A549 (cell line): ENCODE measurements around the gene PTGS2. TPM values are rescaled to one million over a fixed set of nuclear protein-coding genes. Genes with fewer than 3 reads are reported as not detected.

Experiments
- ATAC-seq, 2 experiments: fragments of 200-7000 bp in 1 of 2; fragments of >200 bp in 1 of 2; cut with Nextera tagmentation in 1 of 2; cut with Tn5 transposase in 1 of 2; 3 replicates each; pipeline versions ENCODE4 v1.8.0 to v1.9.1; 2018 to 2020; ENCODE audit warnings: mild to moderate bottlenecking in 1 of 2, moderate library complexity in 1 of 2
- CTCF ChIA-PET: fragments of 300-600 bp; sonication (Branson Sonifier 250); formaldehyde crosslinking; extraction: SDS; loops from one replicate; lab custom pipeline; 2021; ENCODE audit warnings: antibody characterized with exemption, inconsistent platforms; lab: Yijun Ruan, JAX
- POLR2A ChIA-PET: fragments of 350-600 bp; formaldehyde crosslinking; extraction: SDS; loops from one replicate; lab custom pipeline; 2021; ENCODE audit warnings: antibody characterized with exemption, inconsistent platforms; lab: Yijun Ruan, JAX
- DNase-seq, 2 experiments: peaks; one replicate each; pipeline versions ENCODE4 v3.0.0 to v3.0.0-alpha.2; 2011 to 2016; ENCODE audit warnings: low read depth in 1 of 2, low spot score in 1 of 2
- FAIRE-seq: peaks from 2 replicates; lab custom pipeline; 2011; peaks lifted over from hg19 to GRCh38; lab: Jason Lieb, UNC
- H3K27ac ChIP-seq, 2 experiments: fragments of >200 bp; sonication (Bioruptor Twin); formaldehyde crosslinking; 3 replicates each; pipeline ENCODE4 v1.5.1; 2016 to 2017
- H3K4me1 ChIP-seq: fragments of >200 bp; sonication (Bioruptor Twin); formaldehyde crosslinking; 3 replicates; pipeline ENCODE4 v1.6.1; 2016
- H3K4me2 ChIP-seq: fragments of >200 bp; sonication (Bioruptor Twin); formaldehyde crosslinking; 3 replicates; pipeline ENCODE4 v1.6.1; 2016
- H3K4me3 ChIP-seq: fragments of >200 bp; sonication (Bioruptor Twin); formaldehyde crosslinking; 3 replicates; pipeline ENCODE4 v1.5.1; 2016
- H3K9me3 ChIP-seq: fragments of >200 bp; sonication (Bioruptor Twin); formaldehyde crosslinking; 3 replicates; pipeline ENCODE4 v1.6.1; 2016
- BHLHE40 ChIP-seq: IDR thresholded peaks from 2 replicates; pipeline ENCODE4 v1.6.1; 2012; ENCODE audit warnings: low read depth, low read length, inconsistent platforms
- CBX8 ChIP-seq: fragments of 200-600 bp; sonication (generic); IDR thresholded peaks from 2 replicates; pipeline ENCODE4 v1.6.1; 2016
- CEBPB ChIP-seq, 2 experiments: fragments of >200 bp in 1 of 2; sonication (Bioruptor Twin) in 1 of 2; formaldehyde crosslinking in 1 of 2; IDR thresholded peaks; 2 replicates each; pipeline ENCODE4 v1.6.1; 2012 to 2016
- CHD2 ChIP-seq: fragments of 150-350 bp; IDR thresholded peaks from 2 replicates; pipeline ENCODE4 v1.6.1; 2014; ENCODE audit warnings: low read length; ENCODE audit not compliant: partially characterized antibody
- CHD4 ChIP-seq: fragments of 200-600 bp; sonication (generic); IDR thresholded peaks from 2 replicates; pipeline ENCODE4 v1.6.1; 2016; ENCODE audit warnings: antibody characterized with exemption, mild to moderate bottlenecking, borderline replicate concordance
- E2F6 ChIP-seq: IDR thresholded peaks from 2 replicates; pipeline ENCODE4 v1.6.1; 2012; ENCODE audit warnings: low read depth, borderline replicate concordance
- ELK1 ChIP-seq: fragments of 150-350 bp; IDR thresholded peaks from 2 replicates; pipeline ENCODE4 v1.6.1; 2014; ENCODE audit warnings: low read depth, mild to moderate bottlenecking, low read length
- EP300 ChIP-seq, 2 experiments: fragments of >200 bp; sonication (Bioruptor Twin); formaldehyde crosslinking; IDR thresholded peaks; 2 replicates in 1 of 2; 3 replicates in 1 of 2; pipeline ENCODE4 v1.6.1; 2016 to 2017
- ESRRA ChIP-seq: fragments of 150-350 bp; IDR thresholded peaks from 2 replicates; pipeline ENCODE4 v1.6.1; 2014; ENCODE audit warnings: mild to moderate bottlenecking, low read length, borderline replicate concordance
- FOXS1 ChIP-seq: fragments of 250-450 bp; sonication (Bioruptor Pico); IDR thresholded peaks from 2 replicates; pipeline ENCODE4 v1.5.0; 2020; ENCODE audit warnings: mild to moderate bottlenecking, moderate library complexity
- GATA3 ChIP-seq: IDR thresholded peaks from 2 replicates; pipeline ENCODE4 v1.6.1; 2012; ENCODE audit warnings: borderline replicate concordance
- HOXA7 ChIP-seq: fragments of 250-450 bp; sonication (Bioruptor Pico); IDR thresholded peaks from 2 replicates; pipeline ENCODE4 v1.5.0; 2020; ENCODE audit warnings: mild to moderate bottlenecking, moderate library complexity
- HOXB13 ChIP-seq: fragments of 250-450 bp; sonication (Bioruptor Pico); IDR thresholded peaks from 2 replicates; pipeline ENCODE4 v1.5.0; 2020; ENCODE audit warnings: low read depth, mild to moderate bottlenecking, moderate library complexity
- HOXB5 ChIP-seq: fragments of 250-450 bp; sonication (Bioruptor Pico); IDR thresholded peaks from 2 replicates; pipeline ENCODE4 v1.5.0; 2020; ENCODE audit warnings: mild to moderate bottlenecking, moderate library complexity
- JUN ChIP-seq, 2 experiments: fragments of >200 bp; sonication (Bioruptor Twin); formaldehyde crosslinking; IDR thresholded peaks; 2 replicates in 1 of 2; 3 replicates in 1 of 2; pipeline ENCODE4 v1.6.1; 2016 to 2017
- KDM1A ChIP-seq: fragments of 200-600 bp; sonication (generic); IDR thresholded peaks from 2 replicates; pipeline ENCODE4 v1.6.1; 2016; ENCODE audit warnings: low read depth, mild to moderate bottlenecking
- KDM5A ChIP-seq: fragments of 200-600 bp; sonication (generic); IDR thresholded peaks from 2 replicates; pipeline ENCODE4 v1.6.1; 2016; ENCODE audit warnings: antibody characterized with exemption, mild to moderate bottlenecking
- MAFK ChIP-seq: fragments of 450-650 bp; IDR thresholded peaks from 2 replicates; pipeline ENCODE4 v1.6.1; 2014; ENCODE audit not compliant: partially characterized antibody
- NPAS2 ChIP-seq: fragments of 250-450 bp; sonication (Bioruptor Pico); IDR thresholded peaks from 2 replicates; pipeline ENCODE4 v1.8.0; 2022; ENCODE audit warnings: mild to moderate bottlenecking, moderate library complexity, borderline replicate concordance
- NR3C1 ChIP-seq: fragments of >200 bp; sonication (Bioruptor Twin); formaldehyde crosslinking; IDR thresholded peaks from 3 replicates; pipeline ENCODE4 v1.6.1; 2017
- POLR2A ChIP-seq: IDR thresholded peaks from 2 replicates; pipeline ENCODE4 v1.6.1; 2012; ENCODE audit warnings: mild to moderate bottlenecking, low read length
- POLR2AphosphoS2 ChIP-seq: conservative IDR thresholded peaks from 2 replicates; pipeline ENCODE4 v1.6.1; 2012; ENCODE audit warnings: low read length, improper control_type of control experiment, inconsistent platforms
- RARB ChIP-seq: fragments of 250-450 bp; sonication (Bioruptor Pico); IDR thresholded peaks from 2 replicates; pipeline ENCODE4 v1.8.0; 2021; ENCODE audit warnings: mild to moderate bottlenecking, moderate library complexity
- RNF2 ChIP-seq: fragments of 200-600 bp; sonication (generic); IDR thresholded peaks from 2 replicates; pipeline ENCODE4 v1.6.1; 2016; ENCODE audit warnings: low read depth, mild to moderate bottlenecking, antibody characterized with exemption, moderate library complexity, borderline replicate concordance
- SMC3 ChIP-seq: fragments of >200 bp; sonication (Bioruptor Twin); formaldehyde crosslinking; IDR thresholded peaks from 3 replicates; pipeline ENCODE4 v1.6.1; 2018; ENCODE audit warnings: inconsistent platforms
- SREBF2 ChIP-seq: fragments of 450-650 bp; IDR thresholded peaks from 2 replicates; pipeline ENCODE4 v1.6.1; 2014; ENCODE audit warnings: mild to moderate bottlenecking, moderate library complexity
- ZFP36 ChIP-seq: fragments of 450-650 bp; IDR thresholded peaks from 2 replicates; pipeline ENCODE4 v1.6.1; 2014; ENCODE audit warnings: borderline replicate concordance; ENCODE audit not compliant: partially characterized antibody
- ZSCAN20 ChIP-seq: fragments of 250-450 bp; sonication (Bioruptor Pico); IDR thresholded peaks from 2 replicates; pipeline ENCODE4 v1.8.0; 2022; ENCODE audit warnings: mild to moderate bottlenecking, moderate library complexity
- WGBS: methylation state at CpG from one replicate; pipeline ENCODE4 v1.1.6; 2017; ENCODE audit errors: missing lambda C conversion rate; 5-methylcytosine and 5-hydroxymethylcytosine counted together
- polyA plus RNA-seq, 4 experiments: library from polyadenylated mRNA; depleted of rRNA in 3 of 4; stranded (reverse); fragments of >200 nt; fragmentation: RNase III in 1 of 4; extraction: RNeasy Plus Mini Kit Qiagen cat#74134 plus additional on column Dnase treatment in 1 of 4; gene quantifications; 2 replicates in 3 of 4; 3 replicates in 1 of 4; pipeline ENCODE4 v1.2.3, GENCODE V29; 2011 to 2017
- TF ChIP-seq, protein P1 (sequence below): fragments of 250-450 bp; sonication (Bioruptor Pico); IDR thresholded peaks from 2 replicates; pipeline ENCODE4 v1.5.0; 2020; ENCODE audit warnings: low read depth, mild to moderate bottlenecking, moderate library complexity
- TF ChIP-seq, protein P2 (sequence below): fragments of >200 bp; sonication (Bioruptor Twin); formaldehyde crosslinking; IDR thresholded peaks from 3 replicates; pipeline ENCODE4 v1.6.1; 2016
- TF ChIP-seq, protein P3 (sequence below): IDR thresholded peaks from 2 replicates; pipeline ENCODE4 v1.6.1; 2012

PTGS2 gene
- polyA plus RNA-seq, 2 of the 4 experiments (the other 2 are of a cell fraction) = 12.3 to 127 TPM

DNA sequence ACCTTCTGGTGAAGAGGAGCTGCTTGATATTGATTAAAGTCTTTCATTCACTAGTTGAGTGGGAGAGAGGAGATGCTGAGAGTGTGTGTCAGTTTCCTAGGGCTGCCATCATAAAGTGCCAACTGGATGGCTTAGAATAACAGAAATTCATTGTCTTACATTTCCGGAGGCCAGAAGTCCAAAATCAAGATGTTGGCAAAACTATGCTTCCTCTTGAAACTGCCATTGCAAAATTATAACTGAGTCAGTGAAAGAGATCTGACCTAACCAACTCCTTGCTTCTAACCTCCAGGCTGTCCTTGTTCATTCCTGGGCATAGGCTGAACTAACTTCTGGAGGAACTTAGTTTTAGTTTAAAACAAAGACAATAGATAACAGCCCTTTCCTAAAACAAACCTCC, 47.1 kb downstream of the PTGS2 start:
- POLR2A ChIA-PET = no interaction called here
- FAIRE-seq (no peak), ATAC-seq (no peak), DNase-seq (no peak)
- TF ChIP-seq ZFP36 (no peak), SMC3 (no peak), POLR2AphosphoS2 (no peak), EP300 (IDR thresholded peaks at IDR 0.05) (no peak), CBX8 (no peak), CEBPB (IDR thresholded peaks at IDR 0.05) (no peak), NR3C1 (no peak), FOXS1 (CRISPR knock-in tag) (no peak)
- Histone ChIP-seq H3K4me3 (no peak overlapping the region), H3K4me1 (peaks cover 4% of the 10 kb centered on the region; the same call in 1 of the 3 replicates), H3K4me2 (no peak overlapping the region), H3K27ac (no peak overlapping the region), H3K9me3 (no peaks in the 10 kb centered on the region)
- CTCF ChIA-PET = interaction anchor here (1.0 to 1.6 kb wide), 2 partner anchors 15 to 28 kb away, joined by 3 to 4 read pairs; no protein-coding TSS in a partner anchor
- 94% methylated on average over 1 of the region's 1 CpG for WGBS

DNA sequence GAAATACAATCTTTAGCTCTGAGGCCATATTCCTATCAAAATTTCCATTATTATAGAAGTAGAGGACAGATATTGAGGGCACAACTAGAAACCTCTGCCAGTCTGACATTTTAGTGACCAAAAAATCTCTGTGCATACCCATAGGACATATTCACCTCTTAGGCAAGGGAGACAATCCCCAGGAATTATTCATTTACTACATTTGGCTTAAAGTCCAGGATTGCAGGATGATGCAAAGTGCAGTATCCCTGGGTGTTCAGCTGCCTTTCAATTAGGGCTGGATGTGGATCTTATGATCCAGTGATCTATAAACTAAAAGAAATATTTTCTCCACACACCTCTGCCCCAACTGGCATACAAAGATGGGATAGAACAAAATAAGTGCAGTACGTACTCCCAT, 50.9 kb downstream of the PTGS2 start:
- Histone ChIP-seq H3K4me3 (no peak overlapping the region), H3K9me3 (no peaks in the 10 kb centered on the region), H3K4me1 (no peaks in the 10 kb centered on the region), H3K27ac (no peak overlapping the region), H3K4me2 (no peak overlapping the region)
- CTCF ChIA-PET = interaction anchor here (1.2 kb wide), 1 partner anchor 12 kb away, joined by 4 read pairs; no protein-coding TSS in a partner anchor
- no peak for DNase-seq
- WGBS = 93% methylated on average over 1 of the region's 1 CpG
- POLR2A ChIA-PET = no interaction called here
- no peak for FAIRE-seq
- no peak for ATAC-seq
- TF ChIP-seq ESRRA = no peak
- TF ChIP-seq CHD2 = no peak
- TF ChIP-seq NPAS2 (CRISPR knock-in tag) = no peak
- no peak for TF ChIP-seq FOXS1 (CRISPR knock-in tag)
- no peak for TF ChIP-seq E2F6
- no peak for TF ChIP-seq SREBF2
- TF ChIP-seq KDM1A = no peak
- no peak for TF ChIP-seq CEBPB (IDR thresholded peaks at IDR 0.05)
- no peak for TF ChIP-seq RNF2
- TF ChIP-seq HOXB5 (CRISPR knock-in tag) = no peak
- TF ChIP-seq, protein P1, sequence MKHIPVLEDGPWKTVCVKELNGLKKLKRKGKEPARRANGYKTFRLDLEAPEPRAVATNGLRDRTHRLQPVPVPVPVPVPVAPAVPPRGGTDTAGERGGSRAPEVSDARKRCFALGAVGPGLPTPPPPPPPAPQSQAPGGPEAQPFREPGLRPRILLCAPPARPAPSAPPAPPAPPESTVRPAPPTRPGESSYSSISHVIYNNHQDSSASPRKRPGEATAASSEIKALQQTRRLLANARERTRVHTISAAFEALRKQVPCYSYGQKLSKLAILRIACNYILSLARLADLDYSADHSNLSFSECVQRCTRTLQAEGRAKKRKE (CRISPR knock-in tag) = no peak
- no peak for TF ChIP-seq POLR2A
- TF ChIP-seq BHLHE40 = no peak

DNA sequence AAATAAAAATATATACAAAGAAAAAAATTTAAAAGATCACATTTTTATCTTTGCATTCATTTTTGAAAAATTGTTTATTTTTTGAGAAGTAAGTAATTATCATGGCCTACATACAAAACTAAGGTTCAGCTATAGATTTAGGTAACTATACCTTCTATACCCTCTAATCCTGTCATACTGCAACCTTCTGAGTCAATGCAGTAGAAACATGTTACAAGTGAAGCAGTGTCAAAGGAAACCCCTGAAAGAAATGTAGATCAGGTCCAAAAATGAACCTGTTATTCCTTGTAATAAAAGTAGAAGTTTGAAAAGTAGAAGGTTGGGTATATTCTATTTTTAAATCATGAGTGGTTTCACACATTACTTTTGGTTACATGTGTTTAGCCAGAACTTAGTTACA, 51.3 kb downstream of the PTGS2 start:
- ChIA-PET CTCF (interaction anchor here (1.2 kb wide), 1 partner anchor 11 kb away, joined by 4 read pairs; no protein-coding TSS in a partner anchor), POLR2A (no interaction called here)
- Histone ChIP-seq H3K4me1 (no peaks in the 10 kb centered on the region), H3K27ac (no peak overlapping the region), H3K4me2 (no peak overlapping the region), H3K4me3 (no peak overlapping the region), H3K9me3 (no peaks in the 10 kb centered on the region)
- no peak for ATAC-seq
- no peak for FAIRE-seq
- TF ChIP-seq, protein P2, sequence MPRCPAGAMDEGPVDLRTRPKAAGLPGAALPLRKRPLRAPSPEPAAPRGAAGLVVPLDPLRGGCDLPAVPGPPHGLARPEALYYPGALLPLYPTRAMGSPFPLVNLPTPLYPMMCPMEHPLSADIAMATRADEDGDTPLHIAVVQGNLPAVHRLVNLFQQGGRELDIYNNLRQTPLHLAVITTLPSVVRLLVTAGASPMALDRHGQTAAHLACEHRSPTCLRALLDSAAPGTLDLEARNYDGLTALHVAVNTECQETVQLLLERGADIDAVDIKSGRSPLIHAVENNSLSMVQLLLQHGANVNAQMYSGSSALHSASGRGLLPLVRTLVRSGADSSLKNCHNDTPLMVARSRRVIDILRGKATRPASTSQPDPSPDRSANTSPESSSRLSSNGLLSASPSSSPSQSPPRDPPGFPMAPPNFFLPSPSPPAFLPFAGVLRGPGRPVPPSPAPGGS = no peak
- TF ChIP-seq HOXB13 (no peak), ZFP36 (no peak), HOXA7 (CRISPR knock-in tag) (no peak), ZSCAN20 (no peak), ELK1 (no peak), CHD4 (no peak), NR3C1 (no peak), KDM5A (no peak), BHLHE40 (no peak), POLR2A (no peak), JUN (IDR thresholded peaks at IDR 0.05) (no peak), FOXS1 (CRISPR knock-in tag) (no peak), GATA3 (no peak), MAFK (no peak), RARB (CRISPR knock-in tag) (no peak)
- TF ChIP-seq, protein P3, sequence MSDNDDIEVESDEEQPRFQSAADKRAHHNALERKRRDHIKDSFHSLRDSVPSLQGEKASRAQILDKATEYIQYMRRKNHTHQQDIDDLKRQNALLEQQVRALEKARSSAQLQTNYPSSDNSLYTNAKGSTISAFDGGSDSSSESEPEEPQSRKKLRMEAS = no peak
- DNase-seq = no peak
